ENCODE measurements around the gene SSH2. TPM values are rescaled to one million over a fixed set of nuclear protein-coding genes. Genes with fewer than 3 reads are reported as not detected.
"Not testable (repeated sequence)": the region's sequence is repeated elsewhere in the genome, so short reads cannot be mapped to it uniquely, and the experiment has no call there.

Gene SSH2
- total and polyA plus RNA-seq, 2 of the 13 experiments (the other 11 are each of a cell fraction or from before 2014, with no cell fraction given) = 6.0 to 6.4 TPM

DNA sequence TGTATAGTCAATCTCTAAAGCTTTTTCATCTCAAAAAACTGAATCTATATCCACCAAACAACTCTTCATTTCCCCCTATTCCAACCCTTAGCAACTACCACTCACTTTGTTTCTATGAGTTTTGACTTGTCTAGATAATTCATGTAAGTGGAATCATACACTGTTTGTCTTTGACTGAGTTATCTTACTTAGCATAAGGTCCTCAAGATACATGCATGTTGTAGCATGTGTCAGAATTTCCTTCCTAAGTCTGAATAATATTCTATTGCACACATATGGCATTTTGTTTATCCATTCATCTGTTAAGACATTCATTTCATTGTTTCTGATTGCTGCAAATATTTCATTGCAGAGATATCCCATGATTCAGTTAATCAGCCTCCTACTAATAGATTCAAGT, 72.2 kb downstream of the SSH2 start (continued):
- TF ChIP-seq, protein P1, sequence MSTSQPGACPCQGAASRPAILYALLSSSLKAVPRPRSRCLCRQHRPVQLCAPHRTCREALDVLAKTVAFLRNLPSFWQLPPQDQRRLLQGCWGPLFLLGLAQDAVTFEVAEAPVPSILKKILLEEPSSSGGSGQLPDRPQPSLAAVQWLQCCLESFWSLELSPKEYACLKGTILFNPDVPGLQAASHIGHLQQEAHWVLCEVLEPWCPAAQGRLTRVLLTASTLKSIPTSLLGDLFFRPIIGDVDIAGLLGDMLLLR (CRISPR knock-in tag; IDR thresholded peaks at IDR 0.05) = no peak

DNA sequence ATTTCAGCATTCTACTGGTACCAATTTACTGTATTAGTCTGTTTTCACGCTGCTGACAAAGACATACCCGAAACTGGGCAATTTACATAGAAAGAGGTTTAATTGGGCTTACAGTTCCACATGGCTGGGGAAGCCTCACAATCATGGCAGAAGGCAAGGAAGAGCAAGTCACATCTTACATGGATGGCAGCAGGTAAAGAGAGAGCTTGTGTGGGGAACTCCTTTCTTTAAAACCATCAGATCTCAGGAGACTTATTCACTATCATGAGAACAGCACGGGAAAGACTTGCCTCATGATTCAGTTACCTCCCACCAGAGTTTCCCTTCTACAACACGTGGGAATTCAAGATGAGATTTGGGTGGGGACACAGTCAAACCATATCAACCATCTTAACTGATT, 72.9 kb downstream of the SSH2 start:
- 95% methylated on average over 4 of the region's 4 CpGs for WGBS (ENCODE audit: low lambda C conversion rate)
- H4K20me1 ChIP-seq (ENCODE audit: insufficient read depth, low read length); CTCF ChIA-PET (ENCODE audit: low intra/inter-chr PET ratio, low total read pairs); H3K4me1 ChIP-seq (ENCODE audit: insufficient read depth, low read length); DNase-seq (ENCODE audit: low spot score); H3K9me3 ChIP-seq (ENCODE audit: low read length); H3K27ac ChIP-seq (ENCODE audit: extremely low read length, insufficient read depth, low read length); H3K4me2 ChIP-seq (ENCODE audit: low read depth, low read length); FAIRE-seq; BruUV-seq (replicated peaks); in situ Hi-C loops (cut with HindIII; ENCODE audit: extremely low pct_ligation_motif_present, low pct_unique_long_range_greater_than_20kb); H3K27me3 ChIP-seq (ENCODE audit: control insufficient read depth in 1 of 2, insufficient read depth in 2 of 2, low read length in 2 of 2); H3K36me3 ChIP-seq (replicated peaks in 1 of 2; ENCODE audit: control insufficient read depth in 1 of 2, insufficient read depth in 2 of 2, low read length in 2 of 2); H3K79me2 ChIP-seq (ENCODE audit: insufficient read depth, low read length); H2AFZ ChIP-seq (ENCODE audit: low read length); H3K9ac ChIP-seq (ENCODE audit: insufficient read depth, low read depth, low read length); H3K4me3 ChIP-seq (replicated peaks in 1 of 3; ENCODE audit: insufficient read depth in 1 of 3, low read depth in 2 of 3, low read length in 3 of 3); ATAC-seq; intact Hi-C loops (cut with micrococcal nuclease; ENCODE audit: unreplicated experiment); POLR2A ChIA-PET: not testable (repeated sequence)
- TF ChIP-seq ZNF431 (CRISPR knock-in tag; IDR thresholded peaks at IDR 0.05; ENCODE audit: borderline replicate concordance, low read depth) = peak; percentile 79; the same call in 1 of the 2 replicates

DNA sequence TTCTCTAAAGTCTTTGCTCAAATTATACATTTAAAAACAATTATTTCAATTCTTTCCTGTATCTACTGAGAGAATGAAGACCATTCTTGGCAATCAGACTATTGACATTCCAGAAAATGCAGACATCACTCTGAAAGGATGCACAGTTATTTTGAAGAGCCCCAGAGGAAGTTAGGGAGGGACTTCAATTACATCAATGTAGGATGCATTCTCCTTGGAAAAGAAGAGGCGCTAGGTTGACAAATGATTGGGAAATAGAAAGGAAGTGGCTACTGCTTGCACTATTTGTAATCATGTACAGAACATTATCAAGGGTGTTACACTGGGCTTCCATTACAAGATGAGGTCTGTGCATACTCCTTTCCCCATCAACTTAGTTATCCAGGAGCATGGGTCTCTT, 74.3 kb downstream of the SSH2 start:
- CTCF ChIA-PET (ENCODE audit: low intra/inter-chr PET ratio, low total read pairs) = no interaction called here
- 87% methylated on average over 1 of the region's 1 CpG for WGBS (ENCODE audit: low lambda C conversion rate)
- in situ Hi-C loops (cut with HindIII; ENCODE audit: extremely low pct_ligation_motif_present, low pct_unique_long_range_greater_than_20kb) = no loop called here
- TF ChIP-seq ZNF749 (CRISPR knock-in tag; IDR thresholded peaks at IDR 0.05; ENCODE audit: borderline replicate concordance) = no peak
- TF ChIP-seq FOXA1 (IDR thresholded peaks at IDR 0.05) = no peak
- no peak for TF ChIP-seq FOXA1 (CRISPR knock-in tag; IDR thresholded peaks at IDR 0.05)
- no peak for TF ChIP-seq ZNF547 (CRISPR knock-in tag; IDR thresholded peaks at IDR 0.05)
- no peak for TF ChIP-seq EEA1 (CRISPR knock-in tag; IDR thresholded peaks at IDR 0.05; ENCODE audit: borderline replicate concordance)
- no peak for TF ChIP-seq ZNF737 (CRISPR knock-in tag; IDR thresholded peaks at IDR 0.05; ENCODE audit: borderline replicate concordance)
- TF ChIP-seq ZNF333 (CRISPR knock-in tag; IDR thresholded peaks at IDR 0.05; ENCODE audit: borderline replicate concordance) = no peak
- TF ChIP-seq, protein P2, sequence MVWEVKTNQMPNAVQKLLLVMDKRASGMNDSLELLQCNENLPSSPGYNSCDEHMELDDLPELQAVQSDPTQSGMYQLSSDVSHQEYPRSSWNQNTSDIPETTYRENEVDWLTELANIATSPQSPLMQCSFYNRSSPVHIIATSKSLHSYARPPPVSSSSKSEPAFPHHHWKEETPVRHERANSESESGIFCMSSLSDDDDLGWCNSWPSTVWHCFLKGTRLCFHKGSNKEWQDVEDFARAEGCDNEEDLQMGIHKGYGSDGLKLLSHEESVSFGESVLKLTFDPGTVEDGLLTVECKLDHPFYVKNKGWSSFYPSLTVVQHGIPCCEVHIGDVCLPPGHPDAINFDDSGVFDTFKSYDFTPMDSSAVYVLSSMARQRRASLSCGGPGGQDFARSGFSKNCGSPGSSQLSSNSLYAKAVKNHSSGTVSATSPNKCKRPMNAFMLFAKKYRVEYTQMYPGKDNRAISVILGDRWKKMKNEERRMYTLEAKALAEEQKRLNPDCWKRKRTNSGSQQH (CRISPR knock-in tag; IDR thresholded peaks at IDR 0.05; ENCODE audit: low read depth) = no peak
- no peak for TF ChIP-seq TBL1XR1 (IDR thresholded peaks at IDR 0.05; ENCODE audit: borderline replicate concordance, low read length, partially characterized antibody)
- TF ChIP-seq TAF1 (CRISPR knock-in tag; IDR thresholded peaks at IDR 0.05) = no peak
- TF ChIP-seq ZNF441 (CRISPR knock-in tag; IDR thresholded peaks at IDR 0.05; ENCODE audit: borderline replicate concordance) = no peak
- TF ChIP-seq, protein P3, sequence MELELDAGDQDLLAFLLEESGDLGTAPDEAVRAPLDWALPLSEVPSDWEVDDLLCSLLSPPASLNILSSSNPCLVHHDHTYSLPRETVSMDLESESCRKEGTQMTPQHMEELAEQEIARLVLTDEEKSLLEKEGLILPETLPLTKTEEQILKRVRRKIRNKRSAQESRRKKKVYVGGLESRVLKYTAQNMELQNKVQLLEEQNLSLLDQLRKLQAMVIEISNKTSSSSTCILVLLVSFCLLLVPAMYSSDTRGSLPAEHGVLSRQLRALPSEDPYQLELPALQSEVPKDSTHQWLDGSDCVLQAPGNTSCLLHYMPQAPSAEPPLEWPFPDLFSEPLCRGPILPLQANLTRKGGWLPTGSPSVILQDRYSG (CRISPR knock-in tag; IDR thresholded peaks at IDR 0.05) = no peak
- TF ChIP-seq ZSCAN21 (CRISPR knock-in tag; IDR thresholded peaks at IDR 0.05; ENCODE audit: borderline replicate concordance) = no peak
- TF ChIP-seq ZNF558 (CRISPR knock-in tag; IDR thresholded peaks at IDR 0.05; ENCODE audit: borderline replicate concordance) = no peak

More for the DNA sequence above, 74.3 kb downstream of the SSH2 start:
- Histone ChIP-seq H3K4me1 (ENCODE audit: insufficient read depth, low read length) (no peaks in the 10 kb centered on the region), H2AFZ (ENCODE audit: low read length) (no peak overlapping the region), H3K36me3 (replicated peaks in 1 of 2; ENCODE audit: control insufficient read depth in 1 of 2, insufficient read depth in 2 of 2, low read length in 2 of 2) (no peaks in the 10 kb centered on the region), H4K20me1 (ENCODE audit: insufficient read depth, low read length) (no peaks in the 10 kb centered on the region), H3K9ac (ENCODE audit: insufficient read depth, low read depth, low read length) (no peak overlapping the region), H3K27ac (ENCODE audit: extremely low read length, insufficient read depth, low read length) (no peak overlapping the region), H3K9me3 (ENCODE audit: low read length) (no peaks in the 10 kb centered on the region), H3K4me3 (replicated peaks in 1 of 3; ENCODE audit: insufficient read depth in 1 of 3, low read depth in 2 of 3, low read length in 3 of 3) (no peak overlapping the region), H3K4me2 (ENCODE audit: low read depth, low read length) (no peak overlapping the region), H3K27me3 (ENCODE audit: control insufficient read depth in 1 of 2, insufficient read depth in 2 of 2, low read length in 2 of 2) (no peaks in the 10 kb centered on the region), H3K79me2 (ENCODE audit: insufficient read depth, low read length) (no peaks in the 10 kb centered on the region)
- DNase-seq (ENCODE audit: low spot score) (no peak), ATAC-seq (no peak), FAIRE-seq (no peak)
- intact Hi-C loops (cut with micrococcal nuclease; ENCODE audit: unreplicated experiment) = no loop called here
- BruUV-seq (replicated peaks) = no TSS peak
- POLR2A ChIA-PET = no interaction called here

Data from HepG2 (cell line).